HT1080 (cell line): ENCODE measurements around the gene CYP4V2. TPM values are rescaled to one million over a fixed set of nuclear protein-coding genes. Genes with fewer than 3 reads are reported as not detected.
"Not testable (repeated sequence)": the region's sequence is repeated elsewhere in the genome, so short reads cannot be mapped to it uniquely, and the experiment has no call there.

ENCODE experiments used
- DNase-seq: peaks from one replicate; pipeline ENCODE4 v3.0.0-alpha.2; 2015; ENCODE audit warnings: low read depth
- total RNA-seq: library from RNA; depleted of rRNA; stranded (reverse); fragments of >200 nt; shearing (Covaris generic); gene quantifications from 2 replicates; pipeline ENCODE4 v1.2.3, GENCODE V29; 2014

Gene CYP4V2
- total RNA-seq, 1 experiment from 2014 or later = 5.2 TPM

- no peak for DNase-seq
Measured at GRCh38 chr4:186227744-186228513, 36.6 kb downstream of the CYP4V2 start.

GRCh38 chr4:186228514-186228894 lies 37.1 kb downstream of the CYP4V2 start:
- DNase-seq = no peak

DNA sequence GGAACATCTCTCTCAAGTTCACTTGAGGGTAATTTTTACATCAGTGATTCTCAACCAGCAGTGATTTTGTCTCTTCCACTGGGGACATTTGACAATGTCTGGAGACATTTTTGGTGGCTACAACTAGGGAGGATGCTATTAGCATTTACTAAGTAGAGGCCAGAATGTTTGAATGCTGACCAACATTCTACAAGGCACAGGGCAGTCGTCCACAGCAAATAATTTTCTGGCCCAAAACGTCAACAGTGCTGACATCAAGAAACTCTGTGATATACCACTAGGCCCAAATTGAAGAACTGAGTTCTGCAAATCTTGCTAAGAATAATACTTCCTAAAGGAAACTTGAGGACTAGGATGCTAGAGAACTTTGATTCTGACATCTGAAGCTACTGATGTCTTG lies 43.0 kb downstream of the CYP4V2 start:
- DNase-seq = no peak

GRCh38 chr4:186236126-186236525 lies 44.8 kb downstream of the CYP4V2 start:
- DNase-seq = no peak

DNA sequence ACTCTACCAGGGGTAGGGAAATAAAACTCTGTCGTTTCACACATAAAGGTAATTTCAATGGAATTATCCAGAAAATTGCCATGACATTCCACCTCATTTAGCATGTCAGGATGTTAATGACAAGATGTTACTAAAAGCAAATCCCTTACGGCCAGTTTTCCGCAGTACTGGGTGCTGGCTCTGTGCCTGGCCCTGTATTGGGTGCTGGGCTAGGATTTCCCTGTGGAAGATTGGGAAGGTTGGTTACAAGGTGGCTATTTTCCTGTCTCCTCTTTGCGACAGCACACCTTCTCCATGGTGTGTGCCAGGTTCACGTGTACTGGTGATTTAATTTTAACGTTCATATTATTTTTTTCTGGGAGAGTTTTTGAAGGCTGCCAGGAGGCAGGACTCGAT lies 49.1 kb downstream of the CYP4V2 start:
- no peak for DNase-seq

- no peak for DNase-seq
Measured at GRCh38 chr4:186240848-186241491, 49.6 kb downstream of the CYP4V2 start.

DNA sequence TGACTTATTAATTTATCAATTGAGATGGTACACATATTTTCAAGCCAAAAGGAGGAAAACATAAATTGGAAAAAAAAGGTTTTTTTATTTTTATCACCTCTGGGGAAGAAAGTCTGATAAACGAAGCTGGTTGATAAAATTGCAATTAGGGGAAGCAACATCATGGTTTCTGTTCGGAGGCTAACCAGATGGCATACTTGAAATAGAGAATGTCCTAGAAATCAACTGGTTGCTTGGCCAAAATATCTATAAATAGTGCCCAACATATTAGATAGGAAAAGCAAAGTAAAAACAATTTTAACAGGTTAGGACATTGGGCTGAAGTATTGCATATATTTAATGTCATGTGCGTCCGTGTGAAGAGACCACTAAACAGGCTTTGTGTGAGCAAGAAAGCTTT lies 50.2 kb downstream of the CYP4V2 start:
- DNase-seq = no peak

DNA sequence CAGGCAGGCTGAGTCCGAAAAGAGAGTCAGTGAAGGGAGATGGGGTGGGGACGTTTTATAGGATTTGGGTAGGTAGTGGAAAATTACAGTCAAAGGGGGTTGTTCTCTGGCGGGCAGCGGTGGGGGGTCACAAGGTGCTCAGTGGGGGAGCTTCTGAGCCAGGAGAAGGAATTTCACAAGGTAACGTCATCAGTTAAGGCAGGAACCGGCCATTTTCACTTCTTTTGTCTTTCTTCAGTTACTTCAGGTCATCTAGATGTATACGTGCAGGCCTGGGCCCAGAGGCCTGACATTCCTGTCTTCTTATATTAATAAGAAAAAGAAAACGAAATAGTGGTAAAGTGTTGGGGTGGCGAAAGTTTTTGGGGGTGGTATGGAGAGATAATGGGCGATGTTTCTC lies 50.7 kb downstream of the CYP4V2 start:
- not testable (repeated sequence) for DNase-seq

GRCh38 chr4:186243331-186243730 lies 52.0 kb downstream of the CYP4V2 start:
- no peak for DNase-seq

- DNase-seq = no peak
Measured at GRCh38 chr4:186244835-186245234, 53.5 kb downstream of the CYP4V2 start.

- DNase-seq = not testable (repeated sequence)
Measured at GRCh38 chr4:186247062-186247752, 55.8 kb downstream of the CYP4V2 start.

- no peak for DNase-seq
Measured at GRCh38 chr4:186248643-186249042, 57.3 kb downstream of the CYP4V2 start.

- no peak for DNase-seq
Measured at GRCh38 chr4:186249785-186250754, 58.7 kb downstream of the CYP4V2 start.

- DNase-seq = no peak
Measured at GRCh38 chr4:186250760-186251159, 59.4 kb downstream of the CYP4V2 start.

GRCh38 chr4:186255122-186255521 lies 63.8 kb downstream of the CYP4V2 start:
- no peak for DNase-seq

- no peak for DNase-seq
Measured at GRCh38 chr4:186258216-186258811, 66.9 kb downstream of the CYP4V2 start.

GRCh38 chr4:186260117-186260503 lies 68.7 kb downstream of the CYP4V2 start:
- no peak for DNase-seq
